ENCODE results near the gene HOXB1. TPM values are rescaled to one million over a fixed set of nuclear protein-coding genes. Genes with fewer than 3 reads are reported as not detected.

The HOXB1 gene
- total RNA-seq (2022; extraction: Qiagen RNA extraction; ENCODE audit: low read depth), result not detected in 5 replicates

DNA sequence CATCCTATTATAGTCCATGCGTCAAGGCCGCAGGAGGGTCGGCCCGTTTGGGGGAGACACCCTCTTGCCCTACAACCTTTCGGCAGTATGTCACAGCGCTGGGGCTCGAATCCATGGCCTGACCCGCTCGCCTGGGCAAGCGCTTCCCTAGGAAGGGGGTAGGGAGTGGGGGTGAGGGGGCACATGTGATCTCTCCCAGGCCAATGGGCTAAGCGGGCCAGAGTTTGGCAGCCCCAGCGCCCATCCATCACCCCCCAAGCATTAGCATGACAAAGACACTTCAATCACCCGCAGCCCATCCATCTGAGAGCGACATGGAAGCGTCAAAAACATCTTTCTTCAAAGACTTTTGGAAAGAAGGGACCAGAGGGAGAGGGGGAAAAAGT, at the start of gene HOXB1:
Gene HOXB1 (minus strand): TSS at position 125 of the 386 bp plus-strand sequence. CDS start 107 bp downstream, at position 18.

GRCh38 chr17:48577946-48578615, 47.3 kb upstream of the HOXB1 start, which contains the start of gene HOXB4:
TSS of gene HOXB4 (minus strand) at chr17:48578350. CDS start at chr17:48578319, 31 bp downstream.

DNA sequence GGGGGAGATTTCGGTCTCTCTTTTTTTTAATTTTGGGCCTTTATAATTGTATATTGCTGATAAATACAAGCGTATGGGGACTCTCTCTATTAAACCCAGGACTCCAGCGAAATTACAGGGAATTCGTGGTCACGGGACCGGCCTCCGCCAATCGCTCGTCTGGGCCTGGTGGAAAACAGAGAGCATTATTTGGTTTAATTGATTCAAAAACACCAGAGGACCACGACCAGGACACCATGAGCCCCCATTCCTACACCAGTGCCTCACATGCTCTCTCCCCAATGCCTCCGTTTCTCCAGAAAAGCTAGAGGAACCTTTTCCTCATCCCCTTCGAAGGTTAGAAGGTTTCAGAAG, 14.2 kb upstream of the HOXB1 start, which contains the start of gene HOXB2:
Gene HOXB2 (minus strand): TSS at position 88 of the 354 bp plus-strand sequence. CDS start 198 bp downstream, outside the sequence.

Other genes starting within 250 kb of the HOXB1 start
- 0.25 to 0.26 TPM in 2 of 5 replicates, not detected in the others for gene SKAP1, start 100.8 kb downstream of the HOXB1 start, total RNA-seq (2022; extraction: Qiagen RNA extraction; ENCODE audit: low read depth)
- gene HOXB2, start 14.1 kb upstream of the HOXB1 start, total RNA-seq (2022; extraction: Qiagen RNA extraction; ENCODE audit: low read depth), result 0.44 to 0.69 TPM (median 0.55 TPM) in 4 of 5 replicates, not detected in the other
- gene HOXB4, start 47.3 kb upstream of the HOXB1 start, total RNA-seq (2022; extraction: Qiagen RNA extraction; ENCODE audit: low read depth), result 0.09 to 0.17 TPM (median 0.13 TPM) in 5 replicates
- 3.8 to 9.3 TPM (median 5.9 TPM) in 5 replicates for gene HOXB3, start 59.2 kb upstream of the HOXB1 start, total RNA-seq (2022; extraction: Qiagen RNA extraction; ENCODE audit: low read depth)
- 1.8 to 2.8 TPM (median 2.4 TPM) in 5 replicates for gene HOXB5, start 62.8 kb upstream of the HOXB1 start, total RNA-seq (2022; extraction: Qiagen RNA extraction; ENCODE audit: low read depth)
- 4.8 to 6.8 TPM (median 5.4 TPM) in 5 replicates for gene HOXB6, start 74.0 kb upstream of the HOXB1 start, total RNA-seq (2022; extraction: Qiagen RNA extraction; ENCODE audit: low read depth)
- gene HOXB7, start 80.0 kb upstream of the HOXB1 start, total RNA-seq (2022; extraction: Qiagen RNA extraction; ENCODE audit: low read depth), result 31.4 to 36.6 TPM (median 33.3 TPM) in 5 replicates
- 7.1 to 9.6 TPM (median 8.0 TPM) in 5 replicates for gene HOXB8, start 84.3 kb upstream of the HOXB1 start, total RNA-seq (2022; extraction: Qiagen RNA extraction; ENCODE audit: low read depth)
- 7.7 to 9.1 TPM (median 8.1 TPM) in 5 replicates for gene HOXB9, start 95.3 kb upstream of the HOXB1 start, total RNA-seq (2022; extraction: Qiagen RNA extraction; ENCODE audit: low read depth)
- not detected in 5 replicates for gene PRAC1, start 191.5 kb upstream of the HOXB1 start, total RNA-seq (2022; extraction: Qiagen RNA extraction; ENCODE audit: low read depth)
- not detected in 5 replicates for gene PRAC2, start 192.2 kb upstream of the HOXB1 start, total RNA-seq (2022; extraction: Qiagen RNA extraction; ENCODE audit: low read depth)
- 1.7 to 2.8 TPM (median 2.7 TPM) in 5 replicates for gene HOXB13, start 197.7 kb upstream of the HOXB1 start, total RNA-seq (2022; extraction: Qiagen RNA extraction; ENCODE audit: low read depth)

All from A549 treated with CpdA at 1 μM for 4 hours (cell line).